IPS-20b (cell line): ENCODE results near the gene FGF7.

Source experiments
- H3K27ac ChIP-seq: one replicate; pipeline ENCODE4 v1.5.1; 2013; ENCODE audit warnings: low read length
- H3K27me3 ChIP-seq: 2 replicates; pipeline ENCODE4 v1.6.1; 2013; ENCODE audit warnings: mild to moderate bottlenecking, low read length, inconsistent platforms; ENCODE audit not compliant: insufficient read depth
- H3K36me3 ChIP-seq: 2 replicates; pipeline ENCODE4 v1.6.1; 2013; ENCODE audit warnings: low read depth, mild to moderate bottlenecking, inconsistent platforms, low read length, moderate library complexity; ENCODE audit not compliant: insufficient read depth
- H3K4me1 ChIP-seq: 2 replicates; pipeline ENCODE4 v1.6.1; 2013; ENCODE audit warnings: mild to moderate bottlenecking, control low read depth, inconsistent platforms, low read length, moderate library complexity; ENCODE audit not compliant: insufficient read depth
- H3K4me3 ChIP-seq: 2 replicates; pipeline ENCODE4 v1.5.1; 2013; ENCODE audit warnings: mild to moderate bottlenecking, low read length, inconsistent platforms
- H3K9ac ChIP-seq: 2 replicates; pipeline ENCODE4 v1.6.1; 2013; ENCODE audit warnings: low read depth, mild to moderate bottlenecking, inconsistent platforms, low read length, moderate library complexity
- H3K9me3 ChIP-seq: 2 replicates; pipeline ENCODE4 v1.6.1; 2013; ENCODE audit warnings: mild to moderate bottlenecking, low read depth, low read length, inconsistent platforms; ENCODE audit not compliant: insufficient read depth

Gene FGF7

DNA sequence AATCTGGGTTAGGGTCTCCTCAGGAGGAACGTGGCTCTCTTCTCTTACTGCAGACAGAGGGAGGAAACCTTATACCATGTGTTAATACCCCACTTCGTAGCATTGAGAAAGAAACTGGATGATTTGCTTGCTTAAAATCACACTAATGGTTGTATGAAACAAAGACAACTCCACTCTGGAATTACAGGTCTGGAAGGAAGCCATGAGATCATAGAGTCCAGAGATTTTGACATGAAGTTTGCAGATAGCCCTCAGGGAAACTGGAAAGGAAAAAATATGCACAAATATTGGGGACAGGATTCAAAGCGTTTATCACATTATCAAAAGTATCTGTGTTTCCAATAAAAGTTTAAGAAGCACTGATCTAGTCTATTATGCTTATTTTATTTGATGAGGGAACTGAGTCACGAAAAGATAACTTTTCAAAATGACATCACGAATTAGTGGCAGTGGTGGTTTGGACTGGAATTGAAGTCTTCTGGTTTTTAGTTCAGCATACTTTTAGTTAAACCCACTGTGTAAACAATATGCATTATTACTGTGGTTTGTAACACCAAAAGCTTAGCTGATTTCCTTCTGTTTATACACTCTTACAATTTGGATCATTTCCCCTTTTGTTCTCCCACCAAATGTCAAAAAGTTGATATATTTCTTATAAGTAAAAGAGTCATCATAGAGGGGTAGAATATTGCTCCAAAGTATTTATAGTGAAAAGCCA is 16.8 kb downstream of the FGF7 start:
- H3K4me1 ChIP-seq, result peaks cover 4% of the 10 kb centered on the region
- no peak overlapping the region for H3K27ac ChIP-seq
- no peaks in the 10 kb centered on the region for H3K36me3 ChIP-seq
- no peak overlapping the region for H3K9ac ChIP-seq
- no peaks in the 10 kb centered on the region for H3K27me3 ChIP-seq
- H3K9me3 ChIP-seq, result no peaks in the 10 kb centered on the region
- no peak overlapping the region for H3K4me3 ChIP-seq

DNA sequence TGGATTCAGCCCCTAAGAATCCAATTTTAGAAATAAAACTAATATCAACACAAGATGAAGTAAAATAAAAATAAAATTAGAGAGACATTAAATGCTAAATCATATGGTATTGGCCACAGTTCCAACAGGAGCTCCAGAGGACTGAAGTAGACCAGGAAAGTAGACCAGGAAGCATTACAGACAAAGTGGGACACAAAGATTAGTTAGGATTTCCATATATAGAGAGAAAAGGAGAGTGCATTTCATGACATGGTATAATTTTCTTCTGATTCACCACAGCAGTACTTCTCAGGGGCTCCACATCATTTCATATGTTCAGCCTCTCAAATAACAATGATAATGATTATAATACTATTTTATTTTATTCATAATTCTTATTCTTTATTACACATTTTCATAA is 18.3 kb downstream of the FGF7 start:
- no peak overlapping the region for H3K9ac ChIP-seq
- no peak overlapping the region for H3K27ac ChIP-seq
- H3K36me3 ChIP-seq, result no peaks in the 10 kb centered on the region
- H3K9me3 ChIP-seq, result no peaks in the 10 kb centered on the region
- no peak overlapping the region for H3K4me3 ChIP-seq
- peaks cover 4% of the 10 kb centered on the region for H3K4me1 ChIP-seq
- H3K27me3 ChIP-seq, result no peaks in the 10 kb centered on the region

DNA sequence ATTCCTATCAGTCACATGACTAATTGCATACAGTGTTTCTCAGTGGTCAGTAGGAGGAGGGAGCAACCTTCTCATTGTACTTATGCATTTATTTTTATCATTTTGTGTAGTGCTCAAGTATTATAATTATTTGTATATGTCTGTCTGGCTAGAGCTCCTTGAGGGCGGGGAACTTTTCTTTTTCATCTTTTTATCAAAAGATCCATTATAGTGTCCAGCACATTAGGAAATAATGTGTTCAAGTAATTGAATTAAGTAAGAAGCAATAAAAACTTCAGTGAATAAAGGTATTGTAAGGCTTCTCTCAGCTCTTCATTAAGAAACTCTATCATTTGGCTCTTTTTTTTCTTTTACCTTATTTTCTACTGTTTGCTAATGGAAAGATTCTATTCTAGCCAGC is 18.8 kb downstream of the FGF7 start:
- Histone ChIP-seq H3K27me3 (no peaks in the 10 kb centered on the region), H3K27ac (no peak overlapping the region), H3K4me1 (peaks cover 4% of the 10 kb centered on the region), H3K4me3 (no peak overlapping the region), H3K9ac (no peak overlapping the region), H3K9me3 (no peaks in the 10 kb centered on the region), H3K36me3 (no peaks in the 10 kb centered on the region)

DNA sequence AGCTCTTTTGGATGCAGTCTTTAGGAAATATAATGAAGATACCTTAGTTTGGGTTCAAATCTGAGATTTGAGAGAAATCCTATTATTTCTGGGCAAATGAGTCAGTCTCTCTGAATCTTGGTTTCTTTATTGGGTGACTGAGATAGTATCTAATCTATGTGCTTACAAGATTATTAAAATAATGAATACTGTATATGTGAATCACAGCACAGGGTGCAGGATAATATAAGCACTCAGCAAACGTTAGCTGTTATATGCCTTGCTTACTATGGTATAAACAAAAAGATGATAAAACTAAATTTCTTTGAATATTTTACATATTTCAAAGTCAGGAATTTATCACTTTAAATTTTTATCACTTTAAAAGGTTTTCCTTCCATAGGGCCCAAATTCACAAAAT is 29.6 kb downstream of the FGF7 start:
- Histone ChIP-seq H3K4me1 (no peaks in the 10 kb centered on the region), H3K27me3 (no peaks in the 10 kb centered on the region), H3K9ac (no peak overlapping the region), H3K4me3 (no peak overlapping the region), H3K27ac (no peak overlapping the region), H3K36me3 (no peaks in the 10 kb centered on the region), H3K9me3 (no peaks in the 10 kb centered on the region)

DNA sequence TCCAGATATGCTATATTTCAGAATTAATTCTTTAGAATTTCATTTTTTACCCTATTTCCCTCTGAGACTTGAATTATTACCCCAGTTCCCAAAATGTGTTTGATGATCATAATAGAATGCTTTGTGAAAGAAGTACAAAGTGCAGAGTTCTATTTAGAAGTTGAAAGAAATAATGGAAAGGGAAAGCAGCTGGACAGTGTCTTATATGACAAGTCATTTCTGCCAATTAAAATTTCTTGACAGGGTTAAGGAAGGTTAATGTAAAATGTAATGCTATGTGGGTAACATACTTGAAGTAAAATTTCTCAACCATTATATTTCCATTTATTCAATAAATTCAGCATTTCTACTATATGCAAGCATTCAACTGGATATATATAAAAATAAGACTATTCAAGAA is 33.1 kb downstream of the FGF7 start:
- H3K4me3 ChIP-seq, result no peak overlapping the region
- no peak overlapping the region for H3K9ac ChIP-seq
- no peaks in the 10 kb centered on the region for H3K27me3 ChIP-seq
- no peaks in the 10 kb centered on the region for H3K9me3 ChIP-seq
- no peaks in the 10 kb centered on the region for H3K36me3 ChIP-seq
- no peaks in the 10 kb centered on the region for H3K4me1 ChIP-seq
- H3K27ac ChIP-seq, result no peak overlapping the region

DNA sequence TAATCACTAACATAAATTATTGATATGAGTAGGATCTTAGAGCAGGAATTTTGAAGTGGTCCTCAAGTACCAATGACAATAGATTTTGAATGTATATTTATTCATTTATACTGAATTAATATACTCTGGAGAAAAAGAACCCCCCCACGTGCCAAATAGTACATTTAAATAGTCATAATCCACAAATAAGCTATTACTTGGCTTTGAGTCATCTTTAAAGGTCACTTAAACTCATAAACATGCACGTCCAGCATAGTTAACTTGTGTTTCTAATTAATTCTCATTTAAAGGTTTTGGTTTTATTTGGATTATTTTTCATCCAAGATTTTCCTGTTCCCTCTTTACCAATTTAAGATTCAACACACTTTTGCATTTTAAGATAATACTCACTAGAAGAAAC is 35.1 kb downstream of the FGF7 start:
- no peaks in the 10 kb centered on the region for H3K36me3 ChIP-seq
- no peak overlapping the region for H3K27ac ChIP-seq
- no peaks in the 10 kb centered on the region for H3K4me1 ChIP-seq
- H3K9ac ChIP-seq, result no peak overlapping the region
- H3K9me3 ChIP-seq, result no peaks in the 10 kb centered on the region
- no peak overlapping the region for H3K4me3 ChIP-seq
- H3K27me3 ChIP-seq, result no peaks in the 10 kb centered on the region

DNA sequence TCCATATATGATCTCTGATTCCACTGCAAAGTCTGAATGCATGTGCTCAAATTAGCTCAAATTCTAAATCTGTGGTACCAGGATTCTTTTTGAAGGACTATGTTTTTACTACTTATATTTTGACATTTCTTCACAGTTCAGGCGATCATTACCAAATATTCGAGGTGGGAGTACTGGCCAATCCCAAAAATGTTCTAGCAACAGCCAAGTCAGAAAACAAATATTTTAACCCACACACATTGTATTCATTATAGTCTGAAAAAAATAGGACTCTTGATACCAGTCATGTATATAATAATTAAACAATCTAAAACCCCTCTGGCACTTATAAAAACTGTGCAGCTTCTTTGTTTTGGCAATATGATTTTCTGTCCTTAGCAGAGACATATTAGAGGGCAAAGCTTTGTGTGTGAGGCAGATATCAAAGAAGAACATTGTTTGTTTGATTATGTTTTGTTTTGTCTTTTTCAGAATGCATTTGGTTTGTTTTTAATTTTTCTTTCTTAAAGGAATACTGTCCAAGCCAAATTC is 37.4 kb downstream of the FGF7 start:
- H3K27me3 ChIP-seq, result no peaks in the 10 kb centered on the region

DNA sequence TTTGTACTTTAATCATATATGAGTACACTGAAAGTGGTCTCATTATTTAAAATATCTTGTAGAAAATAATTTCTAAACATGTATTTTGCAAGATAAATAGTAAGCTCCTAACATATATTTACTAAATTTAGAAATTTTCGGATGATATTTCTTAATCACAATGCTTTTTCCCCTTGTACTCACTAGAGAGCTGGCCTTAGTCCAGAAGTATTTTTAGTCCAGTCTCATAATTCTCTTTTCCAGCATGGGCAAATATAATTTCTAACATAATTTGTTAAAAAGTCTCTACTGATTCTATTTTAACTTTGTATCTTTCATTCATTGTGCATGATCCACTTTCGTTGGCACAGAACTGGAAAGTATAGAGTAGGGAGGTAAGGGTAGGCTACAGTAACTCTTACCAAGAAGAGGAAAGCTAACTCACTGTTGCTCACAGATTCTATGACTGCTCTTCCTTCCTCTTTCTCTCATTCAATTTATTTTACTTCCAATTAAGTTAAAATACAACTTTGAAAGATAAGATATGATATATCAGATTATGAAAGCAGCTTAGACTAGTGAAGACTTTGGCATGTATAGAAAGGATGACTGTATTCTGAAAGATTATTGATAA is 39.3 kb downstream of the FGF7 start:
- Histone ChIP-seq H3K9ac (no peak overlapping the region), H3K4me3 (no peak overlapping the region), H3K4me1 (no peaks in the 10 kb centered on the region), H3K36me3 (no peaks in the 10 kb centered on the region), H3K27me3 (no peaks in the 10 kb centered on the region), H3K9me3 (no peaks in the 10 kb centered on the region), H3K27ac (no peak overlapping the region)

More for the DNA sequence above, 37.4 kb downstream of the FGF7 start:
- H3K4me1 ChIP-seq, result no peaks in the 10 kb centered on the region
- H3K9me3 ChIP-seq, result no peaks in the 10 kb centered on the region
- H3K27ac ChIP-seq, result no peak overlapping the region
- H3K4me3 ChIP-seq, result no peak overlapping the region
- no peak overlapping the region for H3K9ac ChIP-seq
- no peaks in the 10 kb centered on the region for H3K36me3 ChIP-seq

DNA sequence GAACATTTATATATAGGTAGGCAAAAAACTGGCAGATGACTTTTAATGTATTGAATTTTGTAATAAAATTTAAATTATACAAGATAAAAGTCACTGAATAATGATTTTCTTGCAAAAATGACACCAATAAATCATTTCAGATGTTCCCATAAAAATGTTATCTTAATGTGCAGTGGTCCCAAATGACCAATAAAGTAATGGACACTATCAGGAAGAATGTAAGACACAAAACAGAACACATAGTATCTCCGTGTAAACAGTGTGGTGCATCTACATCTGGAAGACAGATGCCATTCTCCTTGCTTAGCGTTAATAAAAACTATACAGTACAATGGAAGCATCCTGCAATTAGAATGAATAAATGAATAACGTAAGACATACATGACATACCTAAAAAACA is 41.5 kb downstream of the FGF7 start:
- Histone ChIP-seq H3K9me3 (no peaks in the 10 kb centered on the region), H3K27me3 (no peaks in the 10 kb centered on the region), H3K27ac (no peak overlapping the region), H3K4me3 (no peak overlapping the region), H3K36me3 (no peaks in the 10 kb centered on the region), H3K9ac (no peak overlapping the region), H3K4me1 (no peaks in the 10 kb centered on the region)

DNA sequence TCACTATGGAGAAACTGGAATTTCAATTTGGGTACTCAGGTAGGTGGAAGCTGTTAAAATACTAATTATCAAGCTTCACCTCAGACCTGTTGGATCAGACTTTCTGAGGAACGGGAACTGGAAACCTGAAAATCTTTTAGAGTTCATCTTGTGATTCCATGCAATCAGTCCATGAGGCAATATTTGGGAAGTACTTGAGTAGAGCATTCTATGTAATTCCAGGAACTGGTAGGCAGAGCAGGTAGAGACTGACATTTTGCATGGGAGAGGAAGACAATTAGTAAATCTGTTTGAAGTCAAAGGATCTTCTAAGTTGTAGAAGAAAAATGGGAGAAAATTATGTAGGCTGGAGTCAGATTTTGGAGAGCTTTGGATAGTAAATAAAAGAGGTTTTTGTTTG is 43.1 kb downstream of the FGF7 start:
- Histone ChIP-seq H3K9me3 (no peaks in the 10 kb centered on the region), H3K27ac (no peak overlapping the region), H3K4me1 (no peaks in the 10 kb centered on the region), H3K9ac (no peak overlapping the region), H3K36me3 (no peaks in the 10 kb centered on the region), H3K27me3 (no peaks in the 10 kb centered on the region), H3K4me3 (no peak overlapping the region)

DNA sequence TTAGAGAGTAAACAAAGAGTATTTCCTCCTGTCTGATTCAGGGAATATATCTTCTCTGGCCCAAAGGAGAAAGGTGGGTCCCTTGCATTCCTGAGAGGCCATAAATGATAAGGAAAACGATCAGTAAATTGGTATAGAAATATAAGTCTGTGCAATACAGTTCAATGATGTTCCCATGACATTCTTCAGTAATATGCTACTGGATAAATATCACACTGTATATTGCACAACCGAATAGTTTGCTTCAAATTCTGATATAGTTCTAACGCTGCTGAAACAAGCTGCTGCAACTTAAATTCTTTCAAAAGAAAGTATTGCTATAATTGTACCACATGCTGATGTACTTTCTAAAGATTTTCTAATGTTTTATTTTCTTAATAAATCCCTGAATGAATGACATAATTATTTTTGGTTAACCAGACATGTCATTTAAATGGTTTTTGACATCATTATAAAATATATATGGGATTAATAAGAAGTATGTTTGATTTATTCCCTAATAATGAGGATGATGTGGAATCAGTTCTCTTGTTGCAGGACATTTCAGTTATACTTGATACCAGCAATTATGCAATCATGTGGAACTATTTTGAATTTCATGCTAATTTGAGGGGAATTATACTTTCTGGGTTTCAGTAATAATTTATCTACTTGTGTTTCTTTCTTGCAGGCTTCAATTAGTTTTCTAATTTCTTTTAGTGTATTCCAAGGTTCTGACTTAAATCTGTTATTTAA is 44.9 kb downstream of the FGF7 start:
- no peaks in the 10 kb centered on the region for H3K27me3 ChIP-seq
- H3K4me1 ChIP-seq, result no peaks in the 10 kb centered on the region
- no peak overlapping the region for H3K9ac ChIP-seq
- H3K27ac ChIP-seq, result no peak overlapping the region
- no peaks in the 10 kb centered on the region for H3K36me3 ChIP-seq
- no peak overlapping the region for H3K4me3 ChIP-seq
- H3K9me3 ChIP-seq, result no peaks in the 10 kb centered on the region

DNA sequence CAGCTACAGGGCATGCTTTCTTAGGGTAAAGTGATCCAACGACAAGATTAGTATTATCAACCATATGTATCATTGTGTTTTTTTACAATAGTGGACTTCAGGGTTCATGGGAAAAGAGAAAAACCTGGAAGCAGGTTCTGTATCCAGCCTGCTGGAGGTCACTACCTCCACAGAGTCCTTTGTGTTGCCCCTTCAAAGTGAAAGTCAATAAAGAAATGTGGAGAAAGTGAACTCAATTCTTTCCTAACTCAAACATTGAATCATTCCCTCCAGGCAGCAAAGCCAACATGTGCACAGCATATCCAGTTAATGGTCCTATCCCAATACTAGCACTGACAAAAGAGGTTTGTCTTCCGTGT is 45.4 kb downstream of the FGF7 start:
- H3K9me3 ChIP-seq, result no peaks in the 10 kb centered on the region
- H3K27ac ChIP-seq, result no peak overlapping the region
- H3K4me1 ChIP-seq, result no peaks in the 10 kb centered on the region
- no peak overlapping the region for H3K9ac ChIP-seq
- H3K36me3 ChIP-seq, result no peaks in the 10 kb centered on the region
- H3K27me3 ChIP-seq, result no peaks in the 10 kb centered on the region
- no peak overlapping the region for H3K4me3 ChIP-seq
